Hepatocyte (in vitro differentiated cells): Measurements from ENCODE around the gene PALD1. TPM values are rescaled to one million over a fixed set of nuclear protein-coding genes. Genes with fewer than 3 reads are reported as not detected.

Source experiments
- DNase-seq: peaks from one replicate; pipeline ENCODE4 v3.0.0-alpha.2; 2016; ENCODE audit warnings: low spot score
- H2AFZ ChIP-seq: fragments of 200-600 bp; sonication (generic); 2 replicates; pipeline ENCODE4 v1.6.0; 2016; ENCODE audit warnings: antibody characterized with exemption, mild to moderate bottlenecking
- H3K27ac ChIP-seq: fragments of 200-600 bp; sonication (generic); 2 replicates; pipeline ENCODE4 v1.5.1; 2016; ENCODE audit warnings: mild to moderate bottlenecking
- H3K27me3 ChIP-seq: fragments of 200-600 bp; sonication (generic); 2 replicates; pipeline ENCODE4 v1.6.1; 2016
- H3K36me3 ChIP-seq: fragments of 200-600 bp; sonication (generic); replicated peaks from 2 replicates; pipeline ENCODE4 v1.5.1; 2016; ENCODE audit warnings: low read depth; ENCODE audit not compliant: insufficient read depth
- H3K4me1 ChIP-seq: fragments of 200-600 bp; sonication (generic); 2 replicates; pipeline ENCODE4 v1.5.1; 2016; ENCODE audit warnings: mild to moderate bottlenecking, moderate library complexity; ENCODE audit not compliant: insufficient read depth
- H3K4me2 ChIP-seq: fragments of 200-600 bp; sonication (generic); 2 replicates; pipeline ENCODE4 v1.6.0; 2016
- H3K4me3 ChIP-seq: fragments of 200-600 bp; sonication (generic); 2 replicates; pipeline ENCODE4 v1.5.1; 2016; ENCODE audit warnings: mild to moderate bottlenecking
- H3K79me2 ChIP-seq: fragments of 200-600 bp; sonication (generic); 2 replicates; pipeline ENCODE4 v1.6.0; 2017; ENCODE audit warnings: mild to moderate bottlenecking
- H3K9me2 ChIP-seq: fragments of 200-600 bp; sonication (generic); replicated peaks from 2 replicates; pipeline ENCODE4 v1.6.0; 2017; ENCODE audit warnings: mild to moderate bottlenecking; ENCODE audit not compliant: insufficient read depth
- H3K9me3 ChIP-seq: fragments of 200-600 bp; sonication (generic); 2 replicates; pipeline ENCODE4 v1.5.1; 2016; ENCODE audit warnings: low read depth, mild to moderate bottlenecking
- H4K20me1 ChIP-seq: fragments of 200-600 bp; sonication (generic); 2 replicates; pipeline ENCODE4 v1.6.0; 2016; ENCODE audit warnings: mild to moderate bottlenecking; ENCODE audit not compliant: insufficient read depth, poor library complexity, severe bottlenecking
- EZH2 ChIP-seq: fragments of 200-600 bp; sonication (generic); IDR thresholded peaks from 2 replicates; pipeline ENCODE4 v1.6.1; 2016; ENCODE audit warnings: antibody characterized with exemption, mild to moderate bottlenecking, borderline replicate concordance
- EZH2phosphoT487 ChIP-seq: fragments of 200-600 bp; sonication (generic); IDR thresholded peaks from one replicate; pipeline ENCODE4 v1.6.1; 2018; ENCODE audit warnings: antibody characterized with exemption, mild to moderate bottlenecking, low read depth, moderate library complexity; ENCODE audit not compliant: unreplicated experiment, severe bottlenecking
- WGBS: methylation state at CpG from one replicate; pipeline ENCODE4 v1.1.6; 2016; ENCODE audit warnings: low lambda C conversion rate; ENCODE audit errors: missing lambda C conversion rate; 5-methylcytosine and 5-hydroxymethylcytosine counted together
- polyA plus RNA-seq: library from polyadenylated mRNA; unstranded; fragments of >200 nt; fragmentation: Nextera tagmentation; extraction: Ambion mirVana; gene quantifications from 2 replicates; pipeline ENCODE4 v1.2.1, GENCODE V29; 2016
- total RNA-seq: library from RNA; depleted of rRNA; stranded (reverse); fragments of >200 nt; gene quantifications from 2 replicates; pipeline ENCODE4 v1.2.3, GENCODE V29; 2014
- TF ChIP-seq, protein P1 (sequence below): fragments of 200-600 bp; sonication (generic); IDR thresholded peaks from 2 replicates; pipeline ENCODE4 v1.5.1; 2016; ENCODE audit warnings: antibody characterized with exemption, mild to moderate bottlenecking; ENCODE audit not compliant: poor library complexity

Gene PALD1
- total and polyA plus RNA-seq, 2 experiments from 2014 or later: 1.3 to 2.2 TPM

DNA sequence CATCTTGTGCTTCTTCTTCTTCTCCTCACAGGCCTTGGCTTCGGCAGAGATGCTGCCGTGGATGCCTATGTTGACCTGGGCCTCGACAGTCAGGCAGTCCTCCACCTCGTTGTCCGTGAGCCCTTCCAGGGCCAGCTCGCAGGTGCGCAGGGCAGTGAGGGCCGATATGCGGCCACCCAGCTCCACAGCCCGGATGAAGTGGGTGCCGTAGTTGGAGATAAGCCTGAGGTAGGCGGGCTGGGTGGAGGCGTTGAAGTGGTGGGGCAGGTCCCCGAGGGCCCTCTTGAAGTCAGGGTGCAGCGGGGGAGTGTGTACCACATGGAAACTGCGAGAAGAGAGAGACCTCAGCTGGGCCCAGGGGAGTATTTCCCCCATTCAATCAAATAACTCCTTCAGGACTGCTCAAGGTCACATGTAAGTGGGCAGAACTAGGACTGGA is 120.3 kb downstream of the PALD1 start:
- no peaks in the 10 kb centered on the region for H3K27me3 ChIP-seq
- H3K9me3 ChIP-seq: no peaks in the 10 kb centered on the region
- DNase-seq: no peak
- H4K20me1 ChIP-seq: no peaks in the 10 kb centered on the region
- H3K9me2 ChIP-seq: no peaks in the 10 kb centered on the region
- no peak overlapping the region for H3K27ac ChIP-seq
- 90% methylated on average over 16 of the region's 16 CpGs for WGBS
- H2AFZ ChIP-seq: no peak overlapping the region
- H3K79me2 ChIP-seq: no peaks in the 10 kb centered on the region
- peaks cover 4% of the 10 kb centered on the region for H3K4me1 ChIP-seq
- H3K4me2 ChIP-seq: no peak overlapping the region
- no peak overlapping the region for H3K4me3 ChIP-seq
- no peaks in the 10 kb centered on the region for H3K36me3 ChIP-seq
- no peak for TF ChIP-seq EZH2phosphoT487
- TF ChIP-seq EZH2: no peak
- TF ChIP-seq, protein P1, sequence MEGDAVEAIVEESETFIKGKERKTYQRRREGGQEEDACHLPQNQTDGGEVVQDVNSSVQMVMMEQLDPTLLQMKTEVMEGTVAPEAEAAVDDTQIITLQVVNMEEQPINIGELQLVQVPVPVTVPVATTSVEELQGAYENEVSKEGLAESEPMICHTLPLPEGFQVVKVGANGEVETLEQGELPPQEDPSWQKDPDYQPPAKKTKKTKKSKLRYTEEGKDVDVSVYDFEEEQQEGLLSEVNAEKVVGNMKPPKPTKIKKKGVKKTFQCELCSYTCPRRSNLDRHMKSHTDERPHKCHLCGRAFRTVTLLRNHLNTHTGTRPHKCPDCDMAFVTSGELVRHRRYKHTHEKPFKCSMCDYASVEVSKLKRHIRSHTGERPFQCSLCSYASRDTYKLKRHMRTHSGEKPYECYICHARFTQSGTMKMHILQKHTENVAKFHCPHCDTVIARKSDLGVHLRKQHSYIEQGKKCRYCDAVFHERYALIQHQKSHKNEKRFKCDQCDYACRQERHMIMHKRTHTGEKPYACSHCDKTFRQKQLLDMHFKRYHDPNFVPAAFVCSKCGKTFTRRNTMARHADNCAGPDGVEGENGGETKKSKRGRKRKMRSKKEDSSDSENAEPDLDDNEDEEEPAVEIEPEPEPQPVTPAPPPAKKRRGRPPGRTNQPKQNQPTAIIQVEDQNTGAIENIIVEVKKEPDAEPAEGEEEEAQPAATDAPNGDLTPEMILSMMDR: no peak

DNA sequence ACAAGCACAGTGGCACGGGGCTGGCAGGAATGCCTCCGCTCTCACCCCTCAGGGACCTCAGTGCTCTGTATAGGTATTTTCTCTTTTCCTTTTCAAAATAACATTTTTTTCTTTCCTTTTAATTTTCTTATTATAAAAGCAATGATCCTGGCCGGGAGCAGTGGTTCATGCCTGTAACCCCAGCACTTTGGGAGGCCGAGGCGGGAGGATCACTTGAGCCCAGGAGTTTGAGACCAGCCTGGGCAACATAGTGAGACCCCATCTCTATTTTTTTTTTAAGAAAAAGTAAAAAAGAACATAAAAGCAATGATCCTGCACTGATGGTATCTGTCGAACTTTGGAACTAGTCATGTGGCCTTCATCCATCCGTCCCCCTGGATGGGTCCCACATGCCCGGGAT is 120.8 kb downstream of the PALD1 start:
- 91% methylated on average over 8 of the region's 8 CpGs for WGBS
- no peak for DNase-seq

DNA sequence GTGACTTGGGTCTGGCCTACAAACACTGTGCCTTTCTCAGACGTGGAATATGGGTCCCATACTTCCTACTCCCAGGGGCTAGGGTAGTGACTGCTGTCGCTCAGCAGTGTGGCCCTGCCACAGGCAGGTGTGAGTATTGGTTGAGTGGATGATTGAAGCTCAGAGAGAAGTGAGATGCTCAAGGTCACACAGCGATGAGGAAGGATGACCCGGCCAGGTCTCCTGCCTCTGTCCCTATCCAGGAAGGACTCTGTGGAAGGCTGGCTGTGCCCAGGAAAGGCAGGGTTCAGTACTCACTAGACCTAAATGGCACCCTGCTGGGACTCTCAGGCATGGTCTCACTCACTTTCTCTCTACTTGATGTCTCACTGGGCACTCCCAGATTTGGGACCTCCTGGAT is 121.2 kb downstream of the PALD1 start:
- no peak overlapping the region for H3K4me3 ChIP-seq
- H4K20me1 ChIP-seq: no peaks in the 10 kb centered on the region
- H3K36me3 ChIP-seq: no peaks in the 10 kb centered on the region
- peaks cover 4% of the 10 kb centered on the region for H3K4me1 ChIP-seq
- H3K27me3 ChIP-seq: no peaks in the 10 kb centered on the region
- 98% methylated on average over 4 of the region's 4 CpGs for WGBS
- no peak overlapping the region for H2AFZ ChIP-seq
- no peak for TF ChIP-seq EZH2
- TF ChIP-seq, protein P1: no peak
- TF ChIP-seq EZH2phosphoT487: no peak
- no peaks in the 10 kb centered on the region for H3K9me3 ChIP-seq
- no peak overlapping the region for H3K4me2 ChIP-seq
- no peaks in the 10 kb centered on the region for H3K9me2 ChIP-seq
- H3K27ac ChIP-seq: no peak overlapping the region
- no peaks in the 10 kb centered on the region for H3K79me2 ChIP-seq
- DNase-seq: no peak

More for the DNA sequence above, 120.8 kb downstream of the PALD1 start:
- H3K36me3 ChIP-seq: no peaks in the 10 kb centered on the region
- no peak overlapping the region for H3K27ac ChIP-seq
- no peaks in the 10 kb centered on the region for H3K9me3 ChIP-seq
- TF ChIP-seq EZH2 (no peak), EZH2phosphoT487 (no peak)
- TF ChIP-seq, protein P1: no peak
- H3K4me3 ChIP-seq: no peak overlapping the region
- no peaks in the 10 kb centered on the region for H3K9me2 ChIP-seq
- peaks cover 4% of the 10 kb centered on the region for H3K4me1 ChIP-seq
- H4K20me1 ChIP-seq: no peaks in the 10 kb centered on the region
- no peaks in the 10 kb centered on the region for H3K27me3 ChIP-seq
- no peak overlapping the region for H3K4me2 ChIP-seq
- H2AFZ ChIP-seq: no peak overlapping the region
- no peaks in the 10 kb centered on the region for H3K79me2 ChIP-seq
